Smooth muscle cell (in vitro differentiated cells): ENCODE data around the gene GAK. TPM values are rescaled to one million over a fixed set of nuclear protein-coding genes. Genes with fewer than 3 reads are reported as not detected.

Source experiments
- DNase-seq: peaks from one replicate; lab custom pipeline; 2025; ENCODE audit not compliant: unreplicated experiment; lab: John Stamatoyannopoulos, UW
- H2AFZ ChIP-seq: fragments of 200-600 bp; sonication (generic); 2 replicates; pipeline ENCODE4 v1.6.0; 2016; ENCODE audit warnings: antibody characterized with exemption, low read depth, mild to moderate bottlenecking
- H3F3A ChIP-seq: fragments of 200-600 bp; sonication (generic); 2 replicates; pipeline ENCODE4 v1.6.0; 2017; ENCODE audit warnings: antibody characterized with exemption, low read depth
- H3K27ac ChIP-seq: fragments of 200-600 bp; sonication (generic); 2 replicates; pipeline ENCODE4 v1.5.1; 2016; ENCODE audit warnings: low read depth, mild to moderate bottlenecking
- H3K27me3 ChIP-seq: fragments of 200-600 bp; sonication (generic); 2 replicates; pipeline ENCODE4 v1.6.1; 2016; ENCODE audit warnings: low read depth, mild to moderate bottlenecking
- H3K36me3 ChIP-seq: fragments of 200-600 bp; sonication (generic); 2 replicates; pipeline ENCODE4 v1.5.1; 2016; ENCODE audit warnings: low read depth
- H3K4me1 ChIP-seq: fragments of 200-600 bp; sonication (generic); 2 replicates; pipeline ENCODE4 v1.5.1; 2016; ENCODE audit warnings: low read depth
- H3K4me2 ChIP-seq: fragments of 200-600 bp; sonication (generic); 2 replicates; pipeline ENCODE4 v1.6.0; 2016; ENCODE audit warnings: mild to moderate bottlenecking
- H3K4me3 ChIP-seq: fragments of 200-600 bp; sonication (generic); 2 replicates; pipeline ENCODE4 v1.5.1; 2016; ENCODE audit warnings: mild to moderate bottlenecking
- H3K79me2 ChIP-seq: fragments of 200-600 bp; sonication (generic); 2 replicates; pipeline ENCODE4 v1.6.0; 2016; ENCODE audit warnings: low read depth, mild to moderate bottlenecking
- H3K9ac ChIP-seq: fragments of 200-600 bp; sonication (generic); 2 replicates; pipeline ENCODE4 v1.6.0; 2016; ENCODE audit warnings: low read depth
- H3K9me3 ChIP-seq: fragments of 200-600 bp; sonication (generic); replicated peaks from 2 replicates; pipeline ENCODE4 v1.5.1; 2016; ENCODE audit warnings: low read depth
- H4K20me1 ChIP-seq: fragments of 200-600 bp; sonication (generic); 2 replicates; pipeline ENCODE4 v1.6.0; 2016; ENCODE audit warnings: low read depth
- WGBS: methylation state at CpG from one replicate; pipeline ENCODE4 v1.1.7; 2016; ENCODE audit warnings: low lambda C conversion rate; 5-methylcytosine and 5-hydroxymethylcytosine counted together
- polyA plus RNA-seq: library from polyadenylated mRNA; unstranded; fragments of >200 nt; fragmentation: Nextera tagmentation; extraction: Ambion mirVana; gene quantifications from 2 replicates; pipeline ENCODE4 v1.2.1, GENCODE V29; 2016
- total RNA-seq: library from RNA; depleted of rRNA; stranded (reverse); fragments of >200 nt; gene quantifications from 2 replicates; pipeline ENCODE4 v1.2.3, GENCODE V29; 2014
- TF ChIP-seq, protein P1 (sequence below): fragments of 200-600 bp; sonication (generic); IDR thresholded peaks from 2 replicates; pipeline ENCODE4 v1.5.1; 2017; ENCODE audit warnings: borderline replicate concordance, mild to moderate bottlenecking, antibody characterized with exemption; ENCODE audit not compliant: insufficient read depth, poor library complexity, severe bottlenecking

GAK gene
- total and polyA plus RNA-seq, 2 experiments from 2014 or later, result 56.2 to 85.4 TPM

DNA sequence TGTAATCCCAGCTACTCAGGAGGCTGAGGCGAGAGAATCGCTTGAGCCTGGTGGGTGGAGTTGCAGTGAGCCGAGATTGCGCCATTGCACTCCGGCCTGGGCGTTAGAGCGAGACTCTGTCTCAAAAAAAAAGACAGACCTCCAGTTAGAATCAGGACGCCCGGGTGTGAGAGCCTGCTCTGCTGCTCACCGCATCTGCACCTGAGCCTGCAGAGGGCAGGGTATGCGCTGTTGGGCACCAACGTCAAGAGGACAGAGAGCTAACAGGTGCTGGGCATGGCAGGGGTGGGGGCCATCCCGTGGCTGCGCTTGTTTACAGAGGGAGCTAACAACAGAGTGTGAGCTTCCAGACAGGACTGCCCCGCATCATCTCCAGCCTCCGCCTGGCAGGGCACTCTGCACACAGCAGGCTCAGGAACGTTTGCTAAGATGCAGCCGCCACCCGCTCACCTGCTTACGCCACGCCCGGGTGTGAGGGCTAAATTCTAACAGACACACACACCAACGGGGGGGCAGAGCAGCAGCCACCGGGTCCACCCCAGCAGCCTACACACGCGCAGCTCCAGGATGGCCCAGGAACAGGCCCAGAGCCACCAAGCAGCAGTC lies 56.2 kb downstream of the GAK start:
- H2AFZ ChIP-seq, result no peak overlapping the region
- TF ChIP-seq, protein P1, sequence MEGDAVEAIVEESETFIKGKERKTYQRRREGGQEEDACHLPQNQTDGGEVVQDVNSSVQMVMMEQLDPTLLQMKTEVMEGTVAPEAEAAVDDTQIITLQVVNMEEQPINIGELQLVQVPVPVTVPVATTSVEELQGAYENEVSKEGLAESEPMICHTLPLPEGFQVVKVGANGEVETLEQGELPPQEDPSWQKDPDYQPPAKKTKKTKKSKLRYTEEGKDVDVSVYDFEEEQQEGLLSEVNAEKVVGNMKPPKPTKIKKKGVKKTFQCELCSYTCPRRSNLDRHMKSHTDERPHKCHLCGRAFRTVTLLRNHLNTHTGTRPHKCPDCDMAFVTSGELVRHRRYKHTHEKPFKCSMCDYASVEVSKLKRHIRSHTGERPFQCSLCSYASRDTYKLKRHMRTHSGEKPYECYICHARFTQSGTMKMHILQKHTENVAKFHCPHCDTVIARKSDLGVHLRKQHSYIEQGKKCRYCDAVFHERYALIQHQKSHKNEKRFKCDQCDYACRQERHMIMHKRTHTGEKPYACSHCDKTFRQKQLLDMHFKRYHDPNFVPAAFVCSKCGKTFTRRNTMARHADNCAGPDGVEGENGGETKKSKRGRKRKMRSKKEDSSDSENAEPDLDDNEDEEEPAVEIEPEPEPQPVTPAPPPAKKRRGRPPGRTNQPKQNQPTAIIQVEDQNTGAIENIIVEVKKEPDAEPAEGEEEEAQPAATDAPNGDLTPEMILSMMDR, result no peak
- H3K4me3 ChIP-seq, result no peak overlapping the region
- no peak for DNase-seq
- no peaks in the 10 kb centered on the region for H3K36me3 ChIP-seq
- WGBS, result 97% methylated on average over 26 of the region's 26 CpGs
- no peaks in the 10 kb centered on the region for H3F3A ChIP-seq
- no peaks in the 10 kb centered on the region for H3K4me1 ChIP-seq
- H4K20me1 ChIP-seq, result no peaks in the 10 kb centered on the region
- no peaks in the 10 kb centered on the region for H3K79me2 ChIP-seq
- no peak overlapping the region for H3K27ac ChIP-seq
- no peaks in the 10 kb centered on the region for H3K27me3 ChIP-seq
- H3K4me2 ChIP-seq, result no peak overlapping the region
- no peak overlapping the region for H3K9ac ChIP-seq
- H3K9me3 ChIP-seq, result no peaks in the 10 kb centered on the region

DNA sequence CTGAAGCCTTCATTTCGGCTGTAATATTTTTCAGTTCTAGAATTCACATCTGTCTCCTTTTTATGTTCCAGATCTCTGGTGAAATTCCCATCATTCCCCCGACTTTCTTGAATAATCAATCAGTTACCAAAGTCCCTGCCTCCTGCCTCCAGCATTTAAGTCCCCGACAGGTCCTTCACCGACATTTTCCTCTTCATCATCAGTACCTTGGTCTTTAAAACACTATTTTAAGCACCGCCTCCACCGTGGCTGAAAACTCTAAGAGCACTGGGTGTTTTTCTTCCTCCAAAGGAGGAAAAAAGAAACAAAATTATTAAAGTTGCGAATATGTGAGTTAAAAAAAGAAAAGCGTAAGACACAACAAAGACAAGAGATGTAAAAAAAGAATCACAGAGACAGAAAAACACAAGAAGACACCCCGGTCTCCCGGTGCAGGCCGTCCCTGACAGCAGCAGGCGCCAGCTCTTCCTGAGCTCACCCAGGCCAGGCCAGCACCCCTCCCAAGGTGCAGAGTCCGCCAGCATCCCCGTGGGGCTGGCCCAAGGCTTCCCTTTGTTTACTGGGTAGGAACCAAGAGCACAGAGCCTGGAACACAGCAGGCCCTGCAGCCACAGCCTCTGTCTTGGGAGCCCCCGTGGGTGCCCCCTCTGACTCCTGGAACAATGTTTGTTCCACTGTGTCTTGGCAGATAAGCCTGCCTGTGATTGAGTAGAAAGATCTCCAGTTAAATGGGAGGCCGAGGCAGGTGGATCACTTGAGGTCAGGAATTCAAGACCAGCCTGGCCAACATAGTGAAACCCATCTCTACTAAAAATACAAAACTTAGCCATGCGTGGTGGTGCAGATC lies 56.9 kb downstream of the GAK start:
- no peak overlapping the region for H3K4me2 ChIP-seq
- no peak overlapping the region for H3K9ac ChIP-seq
- H3K27ac ChIP-seq, result no peak overlapping the region
- H3K79me2 ChIP-seq, result no peaks in the 10 kb centered on the region
- H3K36me3 ChIP-seq, result no peaks in the 10 kb centered on the region
- no peaks in the 10 kb centered on the region for H4K20me1 ChIP-seq
- no peaks in the 10 kb centered on the region for H3F3A ChIP-seq
- H3K4me3 ChIP-seq, result no peak overlapping the region
- TF ChIP-seq, protein P1, result no peak
- WGBS, result 97% methylated on average over 17 of the region's 17 CpGs
- no peak for DNase-seq
- no peaks in the 10 kb centered on the region for H3K9me3 ChIP-seq
- no peaks in the 10 kb centered on the region for H3K4me1 ChIP-seq
- H3K27me3 ChIP-seq, result no peaks in the 10 kb centered on the region
- no peak overlapping the region for H2AFZ ChIP-seq

DNA sequence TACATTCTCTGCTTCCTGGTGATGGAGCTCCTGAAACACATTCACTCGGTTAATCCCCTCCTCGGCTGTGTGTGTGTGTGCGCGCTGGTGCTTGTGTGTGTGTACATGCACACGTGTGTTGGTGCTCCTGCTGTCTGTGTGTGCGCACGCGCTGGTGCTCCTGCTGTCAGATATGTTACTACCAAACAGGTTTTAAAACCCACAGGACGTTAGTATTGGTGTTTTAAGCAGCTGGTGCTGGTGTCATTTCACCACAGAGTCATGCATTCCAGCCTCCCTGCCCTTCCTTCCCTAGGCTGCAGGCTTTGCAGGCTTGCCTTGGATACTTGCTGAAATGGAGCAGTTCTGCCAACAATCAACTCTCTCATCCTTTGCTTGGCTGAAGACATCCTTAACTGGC lies 58.1 kb downstream of the GAK start:
- H3K4me3 ChIP-seq, result no peak overlapping the region
- no peak for DNase-seq
- no peak overlapping the region for H3K4me2 ChIP-seq
- no peaks in the 10 kb centered on the region for H3K27me3 ChIP-seq
- H3K27ac ChIP-seq, result no peak overlapping the region
- H2AFZ ChIP-seq, result no peak overlapping the region
- H3K79me2 ChIP-seq, result no peaks in the 10 kb centered on the region
- no peak overlapping the region for H3K9ac ChIP-seq
- H3K4me1 ChIP-seq, result no peaks in the 10 kb centered on the region
- WGBS, result 95% methylated on average over 9 of the region's 9 CpGs
- H3F3A ChIP-seq, result no peaks in the 10 kb centered on the region
- H3K9me3 ChIP-seq, result no peaks in the 10 kb centered on the region
- no peaks in the 10 kb centered on the region for H3K36me3 ChIP-seq
- TF ChIP-seq, protein P1, result no peak
- no peaks in the 10 kb centered on the region for H4K20me1 ChIP-seq
